T-cell (primary cell): ENCODE data around the gene TMEM138. TPM values are rescaled to one million over a fixed set of nuclear protein-coding genes. Genes with fewer than 3 reads are reported as not detected.

Source experiments
- ATAC-seq, 4 experiments: fragments of 200-7000 bp in 3 of 4; fragments of 150-1000 bp in 1 of 4; cut with Tn5 transposase; replicated peaks in 1 of 4; 1 replicate in 3 of 4; 2 replicates in 1 of 4; pipeline ENCODE4 v1.10.0; 2021; ENCODE audit warnings: moderate library complexity in 3 of 4, mild to moderate bottlenecking in 2 of 4, moderate number of reproducible peaks in 1 of 4
- CTCF ChIA-PET, 2 donors: fragments of 300-600 bp; sonication (Branson Sonifier 250); formaldehyde crosslinking; loops; one replicate each; lab custom pipeline; 2022; ENCODE audit warnings: antibody characterized with exemption in 2 of 2; lab: Charles Lee
- POLR2A ChIA-PET, 2 donors: fragments of 300-600 bp; sonication (Branson Sonifier 250); formaldehyde crosslinking; loops; one replicate each; lab custom pipeline; 2022; ENCODE audit warnings: antibody characterized with exemption in 2 of 2; lab: Charles Lee
- DNase-seq, 35 experiments: peaks; one replicate each; pipeline versions ENCODE4 v3.0.0 to v3.0.0-alpha.2; 2013 to 2023
- H3K27ac ChIP-seq: one replicate; pipeline ENCODE4 v1.5.1; 2013; ENCODE audit warnings: low read length
- H3K27me3 ChIP-seq, 2 experiments: replicated peaks in 1 of 2; 1 replicate in 1 of 2; 2 replicates in 1 of 2; pipeline versions ENCODE4 v1.6.1 to v1.7.0; 2013; ENCODE audit warnings: low read length in 1 of 2, mixed read lengths in 1 of 2; ENCODE audit not compliant: control insufficient read depth in 2 of 2, insufficient read depth in 2 of 2; ENCODE audit errors: extremely low read depth in 1 of 2
- H3K36me3 ChIP-seq, 2 donors: 1 replicate in 1 of 2; 2 replicates in 1 of 2; pipeline versions ENCODE4 v1.6.1 to v1.7.0; 2013; ENCODE audit warnings: low read length in 1 of 2; ENCODE audit not compliant: control insufficient read depth in 2 of 2, insufficient read depth in 1 of 2; ENCODE audit errors: extremely low read depth in 1 of 2
- H3K4me1 ChIP-seq, 2 experiments: 1 replicate in 1 of 2; 2 replicates in 1 of 2; pipeline versions ENCODE4 v1.6.1 to v1.7.0; 2013; ENCODE audit warnings: low read length in 2 of 2, mixed read lengths in 1 of 2; ENCODE audit not compliant: insufficient read depth in 2 of 2, control insufficient read depth in 1 of 2; ENCODE audit errors: extremely low read depth in 1 of 2
- H3K4me3 ChIP-seq, 2 donors: 1 replicate in 1 of 2; 2 replicates in 1 of 2; pipeline versions ENCODE4 v1.5.1 to v1.7.0; 2013; ENCODE audit warnings: mild to moderate bottlenecking in 2 of 2, low read length in 1 of 2, moderate library complexity in 1 of 2; ENCODE audit not compliant: control insufficient read depth in 1 of 2; ENCODE audit errors: extremely low read depth in 1 of 2
- H3K9me3 ChIP-seq: 2 replicates; pipeline ENCODE4 v1.7.0; 2013
- H3K27ac Mint-ChIP-seq, 2 donors: one replicate each; pipeline ENCODE4 v1.8.0; 2020 to 2021; ENCODE audit warnings: mild to moderate bottlenecking in 2 of 2, mixed read lengths in 2 of 2
- H3K27me3 Mint-ChIP-seq, 2 donors: one replicate each; pipeline ENCODE4 v1.8.0; 2021 to 2022; ENCODE audit warnings: mixed read lengths in 2 of 2
- H3K36me3 Mint-ChIP-seq: one replicate; pipeline ENCODE4 v1.8.0; 2021; ENCODE audit warnings: mixed read lengths
- H3K4me1 Mint-ChIP-seq, 3 donors: one replicate each; pipeline ENCODE4 v1.8.0; 2020 to 2022; ENCODE audit warnings: mixed read lengths in 3 of 3, mild to moderate bottlenecking in 1 of 3
- H3K4me3 Mint-ChIP-seq, 3 donors: one replicate each; pipeline ENCODE4 v1.8.0; 2020 to 2022; ENCODE audit warnings: mild to moderate bottlenecking in 3 of 3, mixed read lengths in 3 of 3, moderate library complexity in 3 of 3
- H3K9me3 Mint-ChIP-seq, 3 donors: one replicate each; pipeline ENCODE4 v1.8.0; 2020 to 2022; ENCODE audit warnings: mixed read lengths in 3 of 3
- WGBS: methylation state at CpG from one replicate; pipeline ENCODE4 v1.1.5; 2013; ENCODE audit warnings: missing lambda C conversion rate; ENCODE audit not compliant: insufficient coverage; 5-methylcytosine and 5-hydroxymethylcytosine counted together
- total RNA-seq, 35 experiments: library from RNA in 6 of 35; stranded (reverse) in 6 of 35; fragments of 120-200 nt in 1 of 35; gene quantifications; one replicate each; pipeline versions ENCODE4 v1.2.1 to v1.2.4 and lab custom pipeline; 2013 to 2026

Gene TMEM138
- total RNA-seq, 5 donors from 2014 or later (not counting 1 experiment from before 2014, with no cell fraction given): 48.7 to 57.7 (median 56.6) TPM

DNA sequence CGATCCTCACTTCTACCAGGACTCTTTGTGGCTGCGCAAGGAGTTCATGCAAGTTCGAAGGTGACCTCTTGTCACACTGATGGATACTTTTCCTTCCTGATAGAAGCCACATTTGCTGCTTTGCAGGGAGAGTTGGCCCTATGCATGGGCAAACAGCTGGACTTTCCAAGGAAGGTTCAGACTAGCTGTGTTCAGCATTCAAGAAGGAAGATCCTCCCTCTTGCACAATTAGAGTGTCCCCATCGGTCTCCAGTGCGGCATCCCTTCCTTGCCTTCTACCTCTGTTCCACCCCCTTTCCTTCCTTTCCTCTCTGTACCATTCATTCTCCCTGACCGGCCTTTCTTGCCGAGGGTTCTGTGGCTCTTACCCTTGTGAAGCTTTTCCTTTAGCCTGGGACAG is 6.5 kb downstream of the TMEM138 start:
- H3K9me3 Mint-ChIP-seq: no peaks in the 10 kb centered on the region
- H3K9me3 ChIP-seq: no peaks in the 10 kb centered on the region
- no peak overlapping the region for H3K27ac ChIP-seq
- no peak overlapping the region for H3K4me3 ChIP-seq
- peaks cover 30% of the 10 kb centered on the region for H3K36me3 Mint-ChIP-seq
- peaks cover 4 to 63% of the 10 kb centered on the region in 2 donors for H3K36me3 ChIP-seq
- no peak overlapping the region for H3K27ac Mint-ChIP-seq
- WGBS: 100% methylated on average over 5 of the region's 7 CpGs
- ChIA-PET CTCF (interaction anchor here in 1 of 2 donors (1.1 kb wide), 1 partner anchor 17 kb away, joined by 3 read pairs; no protein-coding TSS in a partner anchor), POLR2A (no interaction called here)
- no peaks in the 10 kb centered on the region for H3K27me3 Mint-ChIP-seq
- no peaks in the 10 kb centered on the region for H3K27me3 ChIP-seq
- ATAC-seq: no peak
- H3K4me1 Mint-ChIP-seq: peaks cover 4 to 8% (median 5%) of the 10 kb centered on the region in 3 donors
- no peak overlapping the region for H3K4me3 Mint-ChIP-seq
- no peak for DNase-seq
- no peaks in the 10 kb centered on the region for H3K4me1 ChIP-seq

DNA sequence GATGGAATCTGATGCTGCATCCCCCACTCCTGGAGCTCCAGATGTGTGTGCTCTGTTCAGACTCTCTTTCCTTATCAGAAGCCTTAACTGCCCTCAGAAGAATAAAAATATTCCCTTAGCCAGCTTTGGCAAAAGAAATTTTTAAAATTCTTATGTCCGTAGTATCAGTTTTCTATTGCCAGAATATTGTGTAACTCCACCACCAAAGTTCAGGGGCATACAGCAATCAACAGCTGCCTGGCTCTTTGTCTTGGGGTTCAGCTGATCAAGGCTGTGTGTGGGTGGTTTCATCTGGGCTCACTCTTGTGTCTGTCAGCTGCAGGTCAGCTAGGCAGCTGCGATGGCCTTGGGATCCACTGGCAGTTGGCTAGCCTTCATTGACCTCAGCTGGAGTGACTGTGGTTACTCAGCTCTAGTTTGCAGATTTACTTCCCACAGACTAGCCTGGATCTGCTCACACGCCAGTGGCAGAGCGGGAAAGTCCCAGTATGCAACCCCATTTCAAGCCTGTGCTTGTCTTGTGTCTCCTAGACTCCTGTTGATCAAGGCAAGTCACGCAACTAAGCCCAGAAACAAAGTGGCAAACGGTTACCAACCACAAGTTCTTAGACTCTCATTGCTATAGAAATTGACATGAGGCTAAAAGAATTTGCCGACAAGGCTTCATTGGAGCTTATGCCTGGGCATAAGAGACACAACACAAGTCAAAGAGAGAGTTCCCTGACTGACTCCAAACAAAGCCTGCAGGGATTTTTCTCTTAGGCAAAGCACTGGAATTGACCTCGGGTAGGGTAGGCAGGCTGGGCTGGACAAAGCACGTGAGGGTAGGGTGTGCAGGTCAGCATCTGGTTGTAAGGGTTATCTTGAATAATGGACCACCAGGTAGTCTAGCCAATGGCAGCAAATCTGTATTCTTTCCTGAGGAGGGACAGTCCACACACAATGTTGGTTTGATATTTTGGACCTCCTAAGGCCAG is 7.5 kb downstream of the TMEM138 start:
- Histone ChIP-seq H3K4me3 (no peak overlapping the region), H3K9me3 (no peaks in the 10 kb centered on the region), H3K27me3 (no peaks in the 10 kb centered on the region), H3K27ac (no peak overlapping the region), H3K4me1 (no peaks in the 10 kb centered on the region), H3K36me3 (peaks cover 0 to 53% of the 10 kb centered on the region in 2 donors)
- no peak overlapping the region for H3K27ac Mint-ChIP-seq
- ChIA-PET CTCF (interaction anchor here in 1 of 2 donors (1.1 kb wide), 1 partner anchor 16 kb away, joined by 3 read pairs; no protein-coding TSS in a partner anchor), POLR2A (interaction anchor here in 1 of 2 donors (0.5 to 0.6 kb wide), 2 partner anchors 11 to 34 kb away, joined by 3 read pairs; no protein-coding TSS in a partner anchor)
- H3K4me1 Mint-ChIP-seq: peaks cover 0 to 4% (median 0%) of the 10 kb centered on the region in 3 donors
- no peak for ATAC-seq
- peaks cover 30% of the 10 kb centered on the region for H3K36me3 Mint-ChIP-seq
- DNase-seq: no peak
- WGBS: 100% methylated on average over 6 of the region's 9 CpGs
- no peaks in the 10 kb centered on the region for H3K27me3 Mint-ChIP-seq
- H3K4me3 Mint-ChIP-seq: no peak overlapping the region
- H3K9me3 Mint-ChIP-seq: no peaks in the 10 kb centered on the region

DNA sequence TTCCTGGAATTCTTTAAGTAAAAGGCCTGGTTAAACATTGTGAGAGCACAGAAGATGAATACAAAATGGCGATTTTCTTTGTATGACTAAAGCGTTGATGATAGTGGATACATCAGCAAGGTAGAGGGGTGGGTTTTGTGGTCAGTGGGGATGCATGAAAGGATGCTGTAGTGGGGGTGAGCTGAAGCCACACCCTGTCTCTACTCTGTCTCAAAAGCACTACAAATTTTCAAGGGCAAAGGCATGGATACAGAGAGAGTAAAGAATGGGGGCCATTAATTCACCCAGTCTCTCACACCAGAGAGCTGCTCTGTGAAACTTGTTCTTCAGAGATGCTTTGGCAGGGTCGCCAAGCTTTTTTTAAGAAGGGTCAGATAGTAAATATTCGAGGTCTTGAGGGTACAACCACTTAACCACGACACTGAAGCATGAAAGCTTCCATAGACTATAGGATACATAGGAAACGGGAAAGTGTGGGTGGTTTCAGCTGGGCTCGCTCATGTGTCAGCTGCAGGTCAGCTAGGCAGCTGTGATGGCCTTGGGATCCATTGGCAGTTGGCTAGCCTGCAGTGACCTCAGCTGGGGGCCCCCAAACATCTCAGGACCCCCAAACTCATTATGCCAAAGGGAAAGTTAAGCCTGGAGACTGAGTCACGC is 8.3 kb downstream of the TMEM138 start:
- H3K36me3 Mint-ChIP-seq: peaks cover 30% of the 10 kb centered on the region
- ATAC-seq (no peak), DNase-seq (no peak)
- H3K4me3 ChIP-seq: no peak overlapping the region
- no peaks in the 10 kb centered on the region for H3K27me3 Mint-ChIP-seq
- H3K27ac Mint-ChIP-seq: no peak overlapping the region
- 78% methylated on average over 5 of the region's 8 CpGs for WGBS
- H3K4me3 Mint-ChIP-seq: no peak overlapping the region
- H3K4me1 Mint-ChIP-seq: peaks cover 0 to 4% (median 0%) of the 10 kb centered on the region in 3 donors
- H3K36me3 ChIP-seq: peaks cover 0 to 48% of the 10 kb centered on the region in 2 donors
- ChIA-PET POLR2A (interaction anchor here in 1 of 2 donors (0.6 kb wide), 1 partner anchor 12 kb away, joined by 3 read pairs; no protein-coding TSS in a partner anchor), CTCF (no interaction called here)
- H3K9me3 ChIP-seq: no peaks in the 10 kb centered on the region
- no peak overlapping the region for H3K27ac ChIP-seq
- no peaks in the 10 kb centered on the region for H3K27me3 ChIP-seq
- no peaks in the 10 kb centered on the region for H3K4me1 ChIP-seq
- no peaks in the 10 kb centered on the region for H3K9me3 Mint-ChIP-seq

DNA sequence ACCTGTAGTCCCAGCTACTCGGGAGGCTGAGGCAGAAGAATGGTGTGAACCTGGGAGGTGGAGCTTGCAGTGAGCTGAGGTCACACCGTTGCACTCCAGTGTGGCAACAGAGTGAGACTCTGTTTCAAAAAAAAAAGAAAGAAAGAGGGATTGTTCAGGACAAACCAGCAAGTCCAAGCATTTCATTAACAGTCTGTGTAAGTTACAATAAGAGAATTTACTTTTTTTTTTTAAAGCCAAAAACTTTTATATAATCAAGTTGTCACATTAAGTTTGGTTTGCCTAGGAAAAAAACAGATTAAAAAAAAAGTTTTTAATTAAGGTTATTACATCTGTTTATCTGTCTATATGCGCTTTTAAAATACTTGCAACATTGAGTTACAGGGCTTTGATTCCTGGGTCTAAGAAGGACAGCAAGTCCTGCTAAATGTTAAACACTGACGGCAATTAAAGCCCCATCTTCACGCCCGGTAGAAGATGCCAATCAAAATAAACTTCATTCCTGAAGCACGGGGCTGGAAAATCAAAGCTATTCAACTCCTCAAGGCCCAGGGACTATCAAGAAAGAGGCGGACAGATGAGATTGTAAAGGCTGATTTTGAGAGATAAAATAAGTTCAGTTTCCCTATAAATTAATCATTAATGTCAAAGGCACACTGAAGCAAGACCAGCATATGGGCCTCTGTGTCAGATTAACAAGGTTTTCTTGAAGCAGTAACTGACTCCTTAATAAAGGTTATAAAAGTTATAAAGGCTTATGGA is 10.7 kb downstream of the TMEM138 start:
- ChIA-PET POLR2A (interaction anchor here in 1 of 2 donors (0.6 kb wide), 1 partner anchor 36 kb away, joined by 4 read pairs; no protein-coding TSS in a partner anchor), CTCF (interaction anchor here (0.6 to 0.9 kb wide), 3 partner anchors 13 to 61 kb away, joined by 3 to 4 read pairs (median 3); no protein-coding TSS in a partner anchor)
- WGBS: 100% methylated on average over 2 of the region's 8 CpGs
- H3K36me3 Mint-ChIP-seq: peaks cover 27% of the 10 kb centered on the region
- peaks cover 5 to 27% of the 10 kb centered on the region in 2 donors for H3K36me3 ChIP-seq
- no peaks in the 10 kb centered on the region for H3K4me1 ChIP-seq
- no peaks in the 10 kb centered on the region for H3K9me3 Mint-ChIP-seq
- no peaks in the 10 kb centered on the region for H3K9me3 ChIP-seq
- no peak overlapping the region for H3K27ac Mint-ChIP-seq
- no peak overlapping the region for H3K4me3 Mint-ChIP-seq
- H3K4me3 ChIP-seq: no peak overlapping the region
- H3K27me3 ChIP-seq: no peaks in the 10 kb centered on the region
- H3K27me3 Mint-ChIP-seq: no peaks in the 10 kb centered on the region
- ATAC-seq (no peak), DNase-seq (no peak)
- H3K27ac ChIP-seq: no peak overlapping the region
- peaks cover 0 to 4% (median 0%) of the 10 kb centered on the region in 3 donors for H3K4me1 Mint-ChIP-seq

- 97% methylated on average over 6 of the region's 6 CpGs for WGBS
- Mint-ChIP-seq H3K4me3 (no peak overlapping the region), H3K36me3 (peaks cover 6% of the 10 kb centered on the region), H3K27ac (no peak overlapping the region), H3K9me3 (no peaks in the 10 kb centered on the region), H3K4me1 (no peaks in the 10 kb centered on the region), H3K27me3 (no peaks in the 10 kb centered on the region)
- ChIA-PET CTCF (interaction anchor here in 1 of 2 donors (2.1 kb wide), 1 partner anchor 9 kb away, joined by 5 read pairs; no protein-coding TSS in a partner anchor), POLR2A (no interaction called here)
- Histone ChIP-seq H3K36me3 (peaks cover 4 to 5% of the 10 kb centered on the region in 2 donors), H3K4me3 (no peak overlapping the region), H3K27ac (no peak overlapping the region), H3K9me3 (no peaks in the 10 kb centered on the region), H3K27me3 (no peaks in the 10 kb centered on the region), H3K4me1 (no peaks in the 10 kb centered on the region)
- DNase-seq (no peak), ATAC-seq (no peak)
Measured at GRCh38 chr11:61375761-61376108, 13.6 kb downstream of the TMEM138 start.
